HL-60 (cell line): Measurements from ENCODE around the gene EYS.

ENCODE experiments used
- GABPA ChIP-seq: IDR thresholded peaks from 2 replicates; pipeline ENCODE4 v1.6.1; 2012; ENCODE audit warnings: low read depth
- POLR2AphosphoS5 ChIP-seq: IDR thresholded peaks from 2 replicates; pipeline ENCODE4 v1.6.1; 2012; ENCODE audit warnings: low read depth
- SPI1 ChIP-seq: IDR thresholded peaks from 2 replicates; pipeline ENCODE4 v1.6.1; 2012; ENCODE audit warnings: low read depth, mild to moderate bottlenecking, borderline replicate concordance
- TF ChIP-seq, protein P1 (sequence below): IDR thresholded peaks from one replicate; pipeline ENCODE4 v1.5.1; 2011; ENCODE audit warnings: low read length, control low read depth, inconsistent platforms; ENCODE audit not compliant: insufficient read depth

DNA sequence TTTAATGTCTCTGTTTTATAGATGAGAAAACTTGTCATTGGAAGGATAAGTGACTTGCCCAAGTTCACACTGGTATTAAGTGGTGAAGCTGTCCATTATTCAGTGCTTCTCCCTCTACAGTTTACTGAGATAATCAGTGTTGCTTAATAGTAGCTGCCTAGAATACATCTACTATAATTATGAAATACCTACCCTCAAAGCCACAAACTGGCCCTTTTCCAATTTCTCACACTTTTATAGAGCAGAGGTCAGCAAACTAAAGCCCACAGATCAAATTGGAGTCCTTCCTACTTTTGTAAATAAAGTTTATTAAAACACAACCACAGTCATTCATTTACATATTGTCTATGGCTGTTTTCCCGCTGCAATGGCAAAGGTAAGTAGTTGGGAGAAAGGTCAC lies 73.5 kb downstream of the EYS start:
- TF ChIP-seq POLR2AphosphoS5 = no peak
- TF ChIP-seq, protein P1, sequence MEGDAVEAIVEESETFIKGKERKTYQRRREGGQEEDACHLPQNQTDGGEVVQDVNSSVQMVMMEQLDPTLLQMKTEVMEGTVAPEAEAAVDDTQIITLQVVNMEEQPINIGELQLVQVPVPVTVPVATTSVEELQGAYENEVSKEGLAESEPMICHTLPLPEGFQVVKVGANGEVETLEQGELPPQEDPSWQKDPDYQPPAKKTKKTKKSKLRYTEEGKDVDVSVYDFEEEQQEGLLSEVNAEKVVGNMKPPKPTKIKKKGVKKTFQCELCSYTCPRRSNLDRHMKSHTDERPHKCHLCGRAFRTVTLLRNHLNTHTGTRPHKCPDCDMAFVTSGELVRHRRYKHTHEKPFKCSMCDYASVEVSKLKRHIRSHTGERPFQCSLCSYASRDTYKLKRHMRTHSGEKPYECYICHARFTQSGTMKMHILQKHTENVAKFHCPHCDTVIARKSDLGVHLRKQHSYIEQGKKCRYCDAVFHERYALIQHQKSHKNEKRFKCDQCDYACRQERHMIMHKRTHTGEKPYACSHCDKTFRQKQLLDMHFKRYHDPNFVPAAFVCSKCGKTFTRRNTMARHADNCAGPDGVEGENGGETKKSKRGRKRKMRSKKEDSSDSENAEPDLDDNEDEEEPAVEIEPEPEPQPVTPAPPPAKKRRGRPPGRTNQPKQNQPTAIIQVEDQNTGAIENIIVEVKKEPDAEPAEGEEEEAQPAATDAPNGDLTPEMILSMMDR = no peak
- no peak for TF ChIP-seq SPI1
- TF ChIP-seq GABPA = no peak
